ENCODE results near the gene NBR1.

DNA sequence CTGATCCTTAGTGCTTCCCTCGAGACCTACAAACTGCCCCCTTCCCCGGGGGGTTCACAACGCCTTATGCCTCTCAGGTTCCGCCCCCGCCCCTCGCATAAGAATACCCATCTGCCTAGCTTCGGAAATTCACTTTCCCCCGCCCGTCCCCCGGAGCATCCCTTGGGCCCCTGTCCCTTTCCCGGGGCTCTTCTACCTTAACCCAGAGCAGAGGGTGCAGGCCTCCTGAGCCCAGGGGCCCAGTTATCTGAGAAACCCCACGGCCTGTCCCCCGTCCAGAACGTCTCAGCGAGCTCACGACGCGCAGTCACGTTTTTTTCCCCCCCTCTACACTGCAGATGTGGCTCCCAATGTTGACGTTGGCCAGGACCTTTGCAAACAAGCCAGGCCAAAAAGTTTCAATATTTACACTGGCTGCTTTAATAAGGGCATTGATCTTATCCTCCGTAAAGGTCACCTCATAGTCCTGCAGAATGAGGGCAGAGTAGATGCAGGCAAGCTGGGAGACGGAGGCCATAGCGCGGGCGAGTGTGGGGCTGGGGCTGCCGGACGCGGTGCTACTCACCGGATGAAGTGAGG is 1.4 kb upstream of the NBR1 start:
- TF ChIP-seq, protein P1, sequence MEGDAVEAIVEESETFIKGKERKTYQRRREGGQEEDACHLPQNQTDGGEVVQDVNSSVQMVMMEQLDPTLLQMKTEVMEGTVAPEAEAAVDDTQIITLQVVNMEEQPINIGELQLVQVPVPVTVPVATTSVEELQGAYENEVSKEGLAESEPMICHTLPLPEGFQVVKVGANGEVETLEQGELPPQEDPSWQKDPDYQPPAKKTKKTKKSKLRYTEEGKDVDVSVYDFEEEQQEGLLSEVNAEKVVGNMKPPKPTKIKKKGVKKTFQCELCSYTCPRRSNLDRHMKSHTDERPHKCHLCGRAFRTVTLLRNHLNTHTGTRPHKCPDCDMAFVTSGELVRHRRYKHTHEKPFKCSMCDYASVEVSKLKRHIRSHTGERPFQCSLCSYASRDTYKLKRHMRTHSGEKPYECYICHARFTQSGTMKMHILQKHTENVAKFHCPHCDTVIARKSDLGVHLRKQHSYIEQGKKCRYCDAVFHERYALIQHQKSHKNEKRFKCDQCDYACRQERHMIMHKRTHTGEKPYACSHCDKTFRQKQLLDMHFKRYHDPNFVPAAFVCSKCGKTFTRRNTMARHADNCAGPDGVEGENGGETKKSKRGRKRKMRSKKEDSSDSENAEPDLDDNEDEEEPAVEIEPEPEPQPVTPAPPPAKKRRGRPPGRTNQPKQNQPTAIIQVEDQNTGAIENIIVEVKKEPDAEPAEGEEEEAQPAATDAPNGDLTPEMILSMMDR (IDR thresholded peaks at IDR 0.05; ENCODE audit: control extremely low read depth in 1 of 3, insufficient read depth in 1 of 3, low read depth in 1 of 3, low read length in 3 of 3) = no peak
- TF ChIP-seq SRF (IDR thresholded peaks at IDR 0.05; ENCODE audit: low read depth, low read length) = no peak
- TF ChIP-seq EZH2 (IDR thresholded peaks at IDR 0.05; ENCODE audit: low read depth, low read length, severe bottlenecking) = no peak
- TF ChIP-seq, protein P2, sequence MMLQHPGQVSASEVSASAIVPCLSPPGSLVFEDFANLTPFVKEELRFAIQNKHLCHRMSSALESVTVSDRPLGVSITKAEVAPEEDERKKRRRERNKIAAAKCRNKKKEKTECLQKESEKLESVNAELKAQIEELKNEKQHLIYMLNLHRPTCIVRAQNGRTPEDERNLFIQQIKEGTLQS (IDR thresholded peaks at IDR 0.05; ENCODE audit: insufficient read depth, low read depth, low read length) = no peak
- TF ChIP-seq FOSL1 (IDR thresholded peaks at IDR 0.05; ENCODE audit: insufficient read depth, low read depth, low read length) = no peak
- TF ChIP-seq PHF8 (conservative IDR thresholded peaks at IDR 0.05; ENCODE audit: low read depth, low read length) = peak; percentile 31; the same call in 1 of the 2 replicates
- no peak for TF ChIP-seq YY1 (IDR thresholded peaks at IDR 0.05; ENCODE audit: low read depth, low read length)
- TF ChIP-seq JUN (IDR thresholded peaks at IDR 0.05; ENCODE audit: low read depth, low read length) = no peak
- TF ChIP-seq GTF2F1 (IDR thresholded peaks at IDR 0.05; ENCODE audit: borderline replicate concordance, low read depth, low read length) = no peak
